H1 (cell line): ENCODE results near the gene PHTF2.

Source experiments
- CREB1 ChIP-seq: IDR thresholded peaks from 2 replicates; pipeline ENCODE4 v1.6.1; 2012; ENCODE audit warnings: inconsistent platforms
- EP300 ChIP-seq, 2 experiments: IDR thresholded peaks; 1 replicate in 1 of 2; 2 replicates in 1 of 2; pipeline ENCODE4 v1.6.1; 2011 to 2012; ENCODE audit warnings: low read depth in 2 of 2, low read length in 2 of 2, mild to moderate bottlenecking in 2 of 2, borderline replicate concordance in 1 of 2, inconsistent platforms in 1 of 2, moderate library complexity in 1 of 2
- HDAC2 ChIP-seq, 2 experiments: fragments of 300-600 bp in 1 of 2; sonication (generic) in 1 of 2; IDR thresholded peaks; 2 replicates each; pipeline ENCODE4 v1.6.1; 2011 to 2012; ENCODE audit warnings: low read depth in 2 of 2, low read length in 2 of 2, mild to moderate bottlenecking in 2 of 2, moderate library complexity in 2 of 2, borderline replicate concordance in 1 of 2, inconsistent platforms in 1 of 2
- JUND ChIP-seq: IDR thresholded peaks from 2 replicates; pipeline ENCODE4 v1.6.1; 2011; ENCODE audit warnings: mild to moderate bottlenecking, improper control_type of control experiment, low read length
- TAF7 ChIP-seq: optimal IDR thresholded peaks from 2 replicates; pipeline ENCODE3; 2011; ENCODE audit warnings: low read depth, mild to moderate bottlenecking, inconsistent platforms, low read length, moderate library complexity, borderline replicate concordance
- TF ChIP-seq, protein P1 (sequence below): IDR thresholded peaks from 2 replicates; pipeline ENCODE4 v1.6.1; 2012; ENCODE audit warnings: inconsistent platforms
- TF ChIP-seq, protein P2 (sequence below), 3 experiments: IDR thresholded peaks; 1 replicate in 2 of 3; 2 replicates in 1 of 3; pipeline versions ENCODE4 v1.5.1 to v1.6.1; 2011; ENCODE audit warnings: low read length in 3 of 3, mild to moderate bottlenecking in 3 of 3, inconsistent platforms in 2 of 3, low read depth in 1 of 3, moderate library complexity in 1 of 3; ENCODE audit not compliant: insufficient read depth in 1 of 3; ENCODE audit errors: control extremely low read depth in 1 of 3

DNA sequence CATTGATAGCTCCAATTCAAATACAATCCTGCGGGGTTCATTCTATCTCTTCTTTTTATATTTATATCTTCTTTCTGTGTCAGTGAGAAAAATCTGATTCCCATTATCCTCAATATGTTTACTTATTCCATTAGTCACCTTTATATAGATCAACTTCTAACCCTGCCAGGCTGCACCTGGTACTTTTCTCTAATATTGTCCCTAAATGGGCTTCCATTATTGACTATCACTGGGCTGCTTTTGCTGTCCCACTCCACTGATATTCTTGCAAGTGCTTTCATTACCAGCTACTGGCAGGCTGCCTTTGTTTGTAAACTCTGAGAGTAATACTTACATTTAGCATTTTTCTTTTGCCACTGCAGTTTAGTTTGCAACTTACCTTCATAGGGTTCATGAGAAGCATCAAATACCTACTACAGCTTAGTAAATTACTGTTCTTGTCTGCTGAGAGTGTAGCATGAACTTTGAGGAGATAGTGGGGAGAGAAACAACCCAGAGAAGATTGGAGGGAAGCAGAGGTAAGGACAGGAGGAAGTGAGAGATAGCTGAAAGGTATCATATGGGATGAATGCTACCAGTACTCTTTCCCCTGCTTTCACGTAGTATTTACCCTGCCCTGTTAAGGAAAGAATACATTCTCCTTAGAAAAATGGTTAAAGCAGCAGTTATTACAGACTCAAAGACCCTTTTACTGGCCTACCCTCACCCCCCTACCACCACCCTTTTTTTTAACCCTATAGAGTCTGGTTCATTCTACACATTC lies 119.1 kb downstream of the PHTF2 start:
- TF ChIP-seq JUND = no peak
- TF ChIP-seq, protein P1, sequence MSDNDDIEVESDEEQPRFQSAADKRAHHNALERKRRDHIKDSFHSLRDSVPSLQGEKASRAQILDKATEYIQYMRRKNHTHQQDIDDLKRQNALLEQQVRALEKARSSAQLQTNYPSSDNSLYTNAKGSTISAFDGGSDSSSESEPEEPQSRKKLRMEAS = no peak
- TF ChIP-seq TAF7 = no peak
- TF ChIP-seq, protein P2, sequence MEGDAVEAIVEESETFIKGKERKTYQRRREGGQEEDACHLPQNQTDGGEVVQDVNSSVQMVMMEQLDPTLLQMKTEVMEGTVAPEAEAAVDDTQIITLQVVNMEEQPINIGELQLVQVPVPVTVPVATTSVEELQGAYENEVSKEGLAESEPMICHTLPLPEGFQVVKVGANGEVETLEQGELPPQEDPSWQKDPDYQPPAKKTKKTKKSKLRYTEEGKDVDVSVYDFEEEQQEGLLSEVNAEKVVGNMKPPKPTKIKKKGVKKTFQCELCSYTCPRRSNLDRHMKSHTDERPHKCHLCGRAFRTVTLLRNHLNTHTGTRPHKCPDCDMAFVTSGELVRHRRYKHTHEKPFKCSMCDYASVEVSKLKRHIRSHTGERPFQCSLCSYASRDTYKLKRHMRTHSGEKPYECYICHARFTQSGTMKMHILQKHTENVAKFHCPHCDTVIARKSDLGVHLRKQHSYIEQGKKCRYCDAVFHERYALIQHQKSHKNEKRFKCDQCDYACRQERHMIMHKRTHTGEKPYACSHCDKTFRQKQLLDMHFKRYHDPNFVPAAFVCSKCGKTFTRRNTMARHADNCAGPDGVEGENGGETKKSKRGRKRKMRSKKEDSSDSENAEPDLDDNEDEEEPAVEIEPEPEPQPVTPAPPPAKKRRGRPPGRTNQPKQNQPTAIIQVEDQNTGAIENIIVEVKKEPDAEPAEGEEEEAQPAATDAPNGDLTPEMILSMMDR (IDR thresholded peaks at IDR 0.05; ENCODE audit: control extremely low read depth in 1 of 3, insufficient read depth in 1 of 3, low read depth in 1 of 3, low read length in 3 of 3) = no peak
- no peak for TF ChIP-seq EP300 (IDR thresholded peaks at IDR 0.05; ENCODE audit: borderline replicate concordance in 1 of 2, low read depth in 2 of 2, low read length in 2 of 2)
- no peak for TF ChIP-seq CREB1
- TF ChIP-seq HDAC2 (IDR thresholded peaks at IDR 0.05; ENCODE audit: borderline replicate concordance in 1 of 2, low read depth in 2 of 2, low read length in 2 of 2) = no peak
